DLD1 (cell line): ENCODE measurements around the gene FCN1.

Experiments used
- in situ Hi-C: cut with HindIII; loops from 2 replicates; pipeline ENCODE4 v1.10.0; 2017; ENCODE audit warnings: low sequenced_read_pairs

The FCN1 gene

DNA sequence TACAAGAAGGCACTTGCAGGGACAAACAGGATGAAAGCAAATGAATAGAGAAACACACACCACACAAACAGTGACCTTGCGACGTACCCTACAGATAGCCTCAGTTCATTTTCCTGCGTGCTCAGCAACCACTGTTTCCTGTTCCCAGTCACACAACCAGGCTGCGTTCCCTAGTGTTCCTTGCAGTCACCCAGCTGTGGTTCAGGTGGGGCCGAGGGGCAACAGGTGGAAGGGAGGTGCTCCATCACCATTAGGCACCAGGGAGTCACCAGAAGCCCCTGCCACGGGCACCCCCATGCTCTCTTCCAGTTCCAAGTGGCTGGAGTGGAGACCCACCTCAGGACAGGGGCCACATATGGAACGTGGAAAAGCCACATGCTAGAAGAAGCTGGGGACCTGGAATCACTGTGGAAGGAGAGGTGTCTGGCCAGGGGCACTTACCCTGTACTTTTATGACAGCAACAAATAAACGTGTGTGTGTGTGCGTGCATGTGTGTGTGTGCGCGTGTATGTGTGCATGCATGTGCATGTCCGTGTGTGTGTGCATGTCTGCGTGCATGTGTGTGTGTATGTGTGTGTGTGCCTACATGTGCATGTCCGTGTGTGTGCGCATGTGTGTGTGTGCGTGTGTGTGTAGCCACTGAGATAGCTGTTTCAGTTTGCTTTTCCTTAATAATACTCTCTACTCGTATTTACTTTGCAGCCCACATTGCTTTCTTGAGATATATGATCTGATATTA, 55.9 kb downstream of the FCN1 start:
- in situ Hi-C loops = loop anchor here (25.0 kb wide), 1 partner anchor 451 kb away; no protein-coding TSS in a partner anchor

GRCh38 chr9:134860510-134860909, 57.2 kb downstream of the FCN1 start:
- in situ Hi-C loops = loop anchor here (25.0 kb wide), 1 partner anchor 452 kb away; no protein-coding TSS in a partner anchor

- in situ Hi-C loops = loop anchor here (25.0 kb wide), 1 partner anchor 454 kb away; no protein-coding TSS in a partner anchor
Observed at GRCh38 chr9:134858051-134858841, 59.5 kb downstream of the FCN1 start.

DNA sequence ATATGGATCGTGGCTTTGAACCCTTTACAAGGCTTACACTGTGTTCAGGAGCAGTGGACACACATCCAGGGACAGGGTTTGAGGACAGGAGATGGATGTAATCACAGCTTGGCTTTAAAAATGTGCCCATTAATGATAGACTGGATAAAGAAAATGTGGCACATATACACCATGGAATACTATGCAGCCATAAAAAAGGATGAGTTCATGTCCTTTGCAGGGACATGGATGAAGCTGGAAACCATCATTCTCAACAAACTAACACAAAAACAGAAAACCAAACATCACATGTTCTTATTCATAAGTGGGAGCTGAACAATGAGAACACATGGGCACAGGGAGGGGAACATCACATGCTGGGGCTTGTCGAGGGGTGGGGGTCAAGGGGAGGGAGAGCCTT, 60.3 kb downstream of the FCN1 start:
- in situ Hi-C loops = loop anchor here (25.0 kb wide), 1 partner anchor 455 kb away; no protein-coding TSS in a partner anchor

GRCh38 chr9:134855900-134856377, 61.8 kb downstream of the FCN1 start:
- in situ Hi-C loops = loop anchor here (25.0 kb wide), 1 partner anchor 456 kb away; no protein-coding TSS in a partner anchor
